Right atrium auricular region (tissue), 2 donors: ENCODE data around the gene CHRM5. TPM values are rescaled to one million over a fixed set of nuclear protein-coding genes. Genes with fewer than 3 reads are reported as not detected.

Experiments used
- DNase-seq: peaks from one replicate; pipeline ENCODE4 v3.0.0-alpha.2; 2019; ENCODE audit warnings: low spot score
- H3K27ac ChIP-seq, 2 donors: fragments of 200-600 bp; sonication (generic); 1 replicate in 1 of 2; 2 replicates in 1 of 2; pipeline ENCODE4 v1.5.1; 2016 to 2019
- H3K27me3 ChIP-seq, 2 donors: fragments of 200-600 bp; sonication (generic); one replicate each; pipeline versions ENCODE4 v1.5.1 to v1.6.0; 2017 to 2019
- H3K36me3 ChIP-seq: fragments of 200-600 bp; sonication (generic); one replicate; pipeline ENCODE4 v1.5.1; 2016
- H3K4me1 ChIP-seq, 2 donors: fragments of 200-600 bp; sonication (generic); one replicate each; pipeline versions ENCODE4 v1.5.1 to v1.6.0; 2017 to 2019
- H3K4me3 ChIP-seq, 2 donors: fragments of 200-600 bp; sonication (generic); 1 replicate in 1 of 2; 2 replicates in 1 of 2; pipeline ENCODE4 v1.5.1; 2017 to 2019; ENCODE audit warnings: mild to moderate bottlenecking in 1 of 2, moderate library complexity in 1 of 2
- H3K9me3 ChIP-seq, 2 donors: fragments of 200-600 bp; sonication (generic); one replicate each; pipeline ENCODE4 v1.5.1; 2019
- CTCF ChIP-seq, 2 donors: fragments of 200-600 bp; sonication (generic); IDR thresholded peaks; one replicate each; pipeline ENCODE4 v1.5.1; 2019; ENCODE audit warnings: antibody characterized with exemption in 2 of 2
- total RNA-seq, 2 donors: library from RNA; depleted of rRNA; stranded (reverse); fragments of >200 nt; gene quantifications; one replicate each; pipeline ENCODE4 v1.1.0, GENCODE V29; 2016

Gene CHRM5
- total RNA-seq, 2 donors from 2014 or later: not detected

DNA sequence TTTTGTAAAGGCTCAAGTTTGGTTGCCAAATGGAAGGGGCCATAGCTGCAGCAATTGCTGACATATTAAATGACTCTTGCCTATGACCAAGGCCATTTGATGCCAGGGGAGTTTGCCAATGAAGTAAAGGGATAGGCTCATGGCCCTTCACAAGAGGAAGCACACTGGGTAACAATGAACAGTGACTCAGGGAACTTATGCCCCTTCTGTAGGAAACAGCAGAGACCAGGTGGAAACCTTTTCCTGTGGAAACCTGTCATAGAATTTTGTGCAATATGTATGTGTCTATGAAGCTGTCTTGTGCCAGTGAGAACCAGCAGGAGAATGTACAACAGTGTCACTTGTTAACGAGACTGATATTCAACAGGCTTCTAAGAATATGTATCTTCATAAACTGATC is 96.1 kb downstream of the CHRM5 start:
- no peaks in the 10 kb centered on the region for H3K4me1 ChIP-seq
- no peaks in the 10 kb centered on the region for H3K9me3 ChIP-seq
- no peak for DNase-seq
- no peaks in the 10 kb centered on the region for H3K27me3 ChIP-seq
- no peak overlapping the region for H3K27ac ChIP-seq
- no peaks in the 10 kb centered on the region for H3K36me3 ChIP-seq
- H3K4me3 ChIP-seq: no peak overlapping the region
- no peak for TF ChIP-seq CTCF (IDR thresholded peaks at IDR 0.05)

GRCh38 chr15:34065261-34065660 is 97.0 kb downstream of the CHRM5 start:
- no peaks in the 10 kb centered on the region for H3K27me3 ChIP-seq

GRCh38 chr15:34065941-34066340 is 97.6 kb downstream of the CHRM5 start:
- no peaks in the 10 kb centered on the region for H3K36me3 ChIP-seq
- no peaks in the 10 kb centered on the region for H3K9me3 ChIP-seq
- TF ChIP-seq CTCF (IDR thresholded peaks at IDR 0.05): no peak
- no peak overlapping the region for H3K27ac ChIP-seq
- no peak for DNase-seq
- no peak overlapping the region for H3K4me3 ChIP-seq
- H3K4me1 ChIP-seq: no peaks in the 10 kb centered on the region
- no peaks in the 10 kb centered on the region for H3K27me3 ChIP-seq

More at GRCh38 chr15:34065261-34065660, 97.0 kb downstream of the CHRM5 start:
- H3K36me3 ChIP-seq: no peaks in the 10 kb centered on the region
- no peak for TF ChIP-seq CTCF (IDR thresholded peaks at IDR 0.05)
- H3K4me3 ChIP-seq: no peak overlapping the region
- no peak overlapping the region for H3K27ac ChIP-seq
- no peaks in the 10 kb centered on the region for H3K4me1 ChIP-seq
- no peak for DNase-seq
- no peaks in the 10 kb centered on the region for H3K9me3 ChIP-seq

- Histone ChIP-seq H3K9me3 (no peaks in the 10 kb centered on the region), H3K4me1 (no peaks in the 10 kb centered on the region), H3K27me3 (no peaks in the 10 kb centered on the region), H3K36me3 (no peaks in the 10 kb centered on the region), H3K4me3 (no peak overlapping the region), H3K27ac (no peak overlapping the region)
- no peak for TF ChIP-seq CTCF (IDR thresholded peaks at IDR 0.05)
- no peak for DNase-seq
Measured at GRCh38 chr15:34070003-34070402, 101.7 kb downstream of the CHRM5 start.

DNA sequence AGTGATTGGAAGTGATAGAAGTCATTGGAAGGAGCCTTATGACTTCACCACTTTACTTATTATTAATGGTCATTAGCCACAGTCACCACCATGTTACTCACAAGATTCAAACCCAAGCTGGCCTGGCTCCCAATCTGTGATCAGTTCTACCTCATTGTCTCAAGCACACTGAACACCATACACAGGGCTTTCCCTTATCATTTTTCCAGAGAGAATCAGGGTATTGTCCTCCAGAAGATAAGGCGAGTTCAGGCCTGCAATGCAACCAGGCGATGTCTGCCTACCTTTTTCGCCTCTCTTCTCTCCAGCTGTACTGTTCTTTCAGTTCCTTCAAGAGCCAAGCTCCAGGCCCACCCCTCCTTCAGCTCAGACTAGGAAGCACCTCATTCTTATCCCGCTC is 108.5 kb downstream of the CHRM5 start:
- DNase-seq: no peak
- Histone ChIP-seq H3K9me3 (no peaks in the 10 kb centered on the region), H3K4me3 (no peak overlapping the region), H3K27ac (no peak overlapping the region), H3K36me3 (no peaks in the 10 kb centered on the region), H3K27me3 (no peaks in the 10 kb centered on the region), H3K4me1 (no peaks in the 10 kb centered on the region)
- TF ChIP-seq CTCF (IDR thresholded peaks at IDR 0.05): no peak

DNA sequence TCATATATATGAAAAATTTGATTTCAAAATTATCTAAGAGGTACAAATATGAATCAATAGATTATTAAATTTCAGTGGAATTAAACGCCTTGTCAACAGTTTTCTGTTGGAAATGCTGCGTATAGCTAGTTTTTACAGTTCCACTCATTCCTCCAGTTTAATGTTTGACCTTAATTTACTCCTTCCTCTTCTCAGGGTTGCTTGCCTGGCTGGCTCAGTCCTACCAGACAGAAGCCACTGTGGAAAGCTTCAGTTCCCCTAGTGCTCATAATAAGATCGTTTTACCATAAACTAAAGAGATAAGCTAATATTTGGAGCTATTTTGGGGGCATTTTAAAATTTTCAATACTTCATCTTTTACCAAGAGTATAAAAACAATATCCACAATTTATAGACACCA is 110.6 kb downstream of the CHRM5 start:
- Histone ChIP-seq H3K36me3 (peaks cover 9% of the 10 kb centered on the region), H3K27me3 (no peaks in the 10 kb centered on the region), H3K27ac (no peak overlapping the region), H3K9me3 (no peaks in the 10 kb centered on the region), H3K4me3 (no peak overlapping the region), H3K4me1 (no peaks in the 10 kb centered on the region)
- DNase-seq: no peak
- TF ChIP-seq CTCF (IDR thresholded peaks at IDR 0.05): no peak
